GM15510 (cell line): ENCODE data around the gene SMIM29.

Experiments used
- POLR2A ChIP-seq: IDR thresholded peaks from 3 replicates; pipeline ENCODE4 v1.6.1; 2011; ENCODE audit warnings: borderline replicate concordance; ENCODE audit not compliant: insufficient read length; ENCODE audit errors: extremely low read depth

Gene SMIM29

GRCh38 chr6:34243131-34243771, 5.6 kb downstream of the SMIM29 start:
- no peak for TF ChIP-seq POLR2A

GRCh38 chr6:34242252-34243130, 6.3 kb downstream of the SMIM29 start:
- TF ChIP-seq POLR2A, result no peak

- TF ChIP-seq POLR2A, result no peak
These were observed 7.2 kb downstream of the SMIM29 start for GRCh38 chr6:34241351-34242215.

GRCh38 chr6:34240329-34241248, 8.2 kb downstream of the SMIM29 start:
- TF ChIP-seq POLR2A, result no peak

- TF ChIP-seq POLR2A, result no peak
These were observed 8.9 kb downstream of the SMIM29 start for GRCh38 chr6:34239893-34240292.

- no peak for TF ChIP-seq POLR2A
These were observed 9.3 kb downstream of the SMIM29 start for GRCh38 chr6:34239500-34239825.

- TF ChIP-seq POLR2A, result no peak
These were observed 10.0 kb downstream of the SMIM29 start for GRCh38 chr6:34238585-34239499.

GRCh38 chr6:34237722-34238584, 10.9 kb downstream of the SMIM29 start:
- peak; percentile 50 for TF ChIP-seq POLR2A

GRCh38 chr6:34237316-34237721, 11.5 kb downstream of the SMIM29 start:
- no peak for TF ChIP-seq POLR2A

GRCh38 chr6:34236443-34237315, 12.1 kb downstream of the SMIM29 start, which contains the start of gene HMGA1:
Gene HMGA1, plus strand, starts transcription at chr6:34236873. Its CDS starts 3,908 bp downstream, at chr6:34240781.
- TF ChIP-seq POLR2A, result peak; percentile 100

GRCh38 chr6:34236131-34236442, 12.7 kb downstream of the SMIM29 start:
- TF ChIP-seq POLR2A, result no peak

GRCh38 chr6:34235307-34236130, 13.3 kb downstream of the SMIM29 start:
- no peak for TF ChIP-seq POLR2A
